Neural progenitor cell (in vitro differentiated cells): ENCODE measurements around the gene TMEM117. TPM values are rescaled to one million over a fixed set of nuclear protein-coding genes. Genes with fewer than 3 reads are reported as not detected.
A peak's percentile ranks its signal among the peaks of the same experiment; 100 is the strongest.

Source experiments
- DNase-seq: peaks from one replicate; pipeline ENCODE4 v3.0.0-alpha.2; 2016; ENCODE audit warnings: low spot score
- H2AFZ ChIP-seq: fragments of 200-600 bp; sonication (generic); replicated peaks from 2 replicates; pipeline ENCODE4 v1.6.1; 2016; ENCODE audit warnings: antibody characterized with exemption
- H3F3A ChIP-seq: fragments of 200-600 bp; sonication (generic); 2 replicates; pipeline ENCODE4 v1.6.1; 2016; ENCODE audit warnings: antibody characterized with exemption, low read depth
- H3K27ac ChIP-seq: fragments of 200-600 bp; sonication (generic); 2 replicates; pipeline ENCODE4 v1.5.1; 2016; ENCODE audit warnings: mild to moderate bottlenecking
- H3K27me3 ChIP-seq: fragments of 200-600 bp; sonication (generic); 2 replicates; pipeline ENCODE4 v1.6.1; 2016; ENCODE audit warnings: mild to moderate bottlenecking, moderate library complexity
- H3K36me3 ChIP-seq: fragments of 200-600 bp; sonication (generic); 2 replicates; pipeline ENCODE4 v1.5.1; 2016
- H3K4me1 ChIP-seq: fragments of 200-600 bp; sonication (generic); 2 replicates; pipeline ENCODE4 v1.6.1; 2016; ENCODE audit warnings: mixed run types
- H3K4me2 ChIP-seq: fragments of 200-600 bp; sonication (generic); 2 replicates; pipeline ENCODE4 v1.6.1; 2016
- H3K4me3 ChIP-seq: fragments of 200-600 bp; sonication (generic); 2 replicates; pipeline ENCODE4 v1.5.1; 2016
- H3K79me2 ChIP-seq: fragments of 200-600 bp; sonication (generic); 2 replicates; pipeline ENCODE4 v1.6.1; 2016; ENCODE audit warnings: low read depth
- H3K9ac ChIP-seq: fragments of 200-600 bp; sonication (generic); 2 replicates; pipeline ENCODE4 v1.6.1; 2016
- H3K9me3 ChIP-seq: fragments of 200-600 bp; sonication (generic); 2 replicates; pipeline ENCODE4 v1.5.1; 2016; ENCODE audit warnings: low read depth
- H4K20me1 ChIP-seq: fragments of 200-600 bp; sonication (generic); 2 replicates; pipeline ENCODE4 v1.6.1; 2016; ENCODE audit warnings: low read depth
- H3K27ac Mint-ChIP-seq: 3 replicates; pipeline ENCODE4 v1.8.0; 2021; ENCODE audit warnings: mixed read lengths
- H3K27me3 Mint-ChIP-seq: 2 replicates; pipeline ENCODE4 v1.8.0; 2022; ENCODE audit warnings: low read depth, mild to moderate bottlenecking, inconsistent platforms, moderate library complexity, mixed read lengths; ENCODE audit not compliant: insufficient read depth
- H3K36me3 Mint-ChIP-seq: 3 replicates; pipeline ENCODE4 v1.8.0; 2021; ENCODE audit warnings: mixed read lengths
- H3K4me1 Mint-ChIP-seq: 3 replicates; pipeline ENCODE4 v1.8.0; 2021; ENCODE audit warnings: mixed read lengths
- H3K4me3 Mint-ChIP-seq: 3 replicates; pipeline ENCODE4 v1.8.0; 2021; ENCODE audit warnings: mild to moderate bottlenecking, moderate library complexity, mixed read lengths
- H3K9me3 Mint-ChIP-seq: 3 replicates; pipeline ENCODE4 v1.8.0; 2020; ENCODE audit warnings: mixed read lengths
- CTCF ChIP-seq: fragments of 200-600 bp; sonication (generic); IDR thresholded peaks from 2 replicates; pipeline ENCODE4 v1.5.1; 2017; ENCODE audit warnings: antibody characterized with exemption, mild to moderate bottlenecking
- EZH2 ChIP-seq: fragments of 200-600 bp; sonication (generic); IDR thresholded peaks from 2 replicates; pipeline ENCODE4 v1.6.1; 2017; ENCODE audit warnings: antibody characterized with exemption, mild to moderate bottlenecking, moderate library complexity
- EZH2phosphoT487 ChIP-seq: fragments of 200-600 bp; sonication (generic); IDR thresholded peaks from 2 replicates; pipeline ENCODE4 v1.6.1; 2017; ENCODE audit warnings: antibody characterized with exemption
- total RNA-seq: library from RNA; depleted of rRNA; stranded (reverse); fragments of >200 nt; gene quantifications from 2 replicates; pipeline ENCODE4 v1.2.3, GENCODE V29; 2015; ENCODE audit warnings: low replicate concordance

Gene TMEM117
- total RNA-seq, 1 donor from 2014 or later = 1.6 TPM

- Histone ChIP-seq H3K9me3 (no peaks in the 10 kb centered on the region), H3K36me3 (no peaks in the 10 kb centered on the region), H3K4me2 (no peak overlapping the region), H3K4me3 (no peak overlapping the region), H3K27me3 (no peaks in the 10 kb centered on the region), H4K20me1 (no peaks in the 10 kb centered on the region), H3K9ac (no peak overlapping the region), H3K27ac (no peak overlapping the region), H3F3A (no peaks in the 10 kb centered on the region), H3K4me1 (no peaks in the 10 kb centered on the region), H3K79me2 (no peaks in the 10 kb centered on the region), H2AFZ (no peak overlapping the region)
- peaks cover 2% of the 10 kb centered on the region for H3K27me3 Mint-ChIP-seq
- no peak overlapping the region for H3K27ac Mint-ChIP-seq
- no peaks in the 10 kb centered on the region for H3K4me1 Mint-ChIP-seq
- DNase-seq = no peak
- H3K36me3 Mint-ChIP-seq = no peaks in the 10 kb centered on the region
- H3K4me3 Mint-ChIP-seq = no peak overlapping the region
- no peaks in the 10 kb centered on the region for H3K9me3 Mint-ChIP-seq
- TF ChIP-seq EZH2 (no peak), EZH2phosphoT487 (no peak), CTCF (no peak)
Observed at GRCh38 chr12:44225149-44225510, 389.2 kb downstream of the TMEM117 start.

- H3K36me3 Mint-ChIP-seq = no peaks in the 10 kb centered on the region
- Histone ChIP-seq H4K20me1 (no peaks in the 10 kb centered on the region), H3F3A (no peaks in the 10 kb centered on the region), H2AFZ (no peak overlapping the region), H3K9ac (no peak overlapping the region), H3K4me1 (no peaks in the 10 kb centered on the region), H3K27ac (no peak overlapping the region), H3K4me3 (no peak overlapping the region), H3K36me3 (no peaks in the 10 kb centered on the region), H3K4me2 (no peak overlapping the region), H3K9me3 (no peaks in the 10 kb centered on the region), H3K27me3 (no peaks in the 10 kb centered on the region), H3K79me2 (no peaks in the 10 kb centered on the region)
- DNase-seq = no peak
- H3K4me3 Mint-ChIP-seq = no peak overlapping the region
- no peaks in the 10 kb centered on the region for H3K4me1 Mint-ChIP-seq
- TF ChIP-seq EZH2phosphoT487 (no peak), CTCF (no peak), EZH2 (no peak)
- no peaks in the 10 kb centered on the region for H3K27me3 Mint-ChIP-seq
- no peak overlapping the region for H3K27ac Mint-ChIP-seq
- H3K9me3 Mint-ChIP-seq = no peaks in the 10 kb centered on the region
Observed at GRCh38 chr12:44227616-44228015, 391.7 kb downstream of the TMEM117 start.

- no peak overlapping the region for H3K9ac ChIP-seq
- no peak for DNase-seq
- no peaks in the 10 kb centered on the region for H3K4me1 ChIP-seq
- H2AFZ ChIP-seq = no peak overlapping the region
- H3K27me3 ChIP-seq = no peaks in the 10 kb centered on the region
- Mint-ChIP-seq H3K4me1 (no peaks in the 10 kb centered on the region), H3K27ac (no peak overlapping the region), H3K4me3 (no peak overlapping the region), H3K36me3 (no peaks in the 10 kb centered on the region), H3K9me3 (no peaks in the 10 kb centered on the region), H3K27me3 (no peaks in the 10 kb centered on the region)
- no peaks in the 10 kb centered on the region for H4K20me1 ChIP-seq
- TF ChIP-seq EZH2 = no peak
- no peak for TF ChIP-seq CTCF
- no peak for TF ChIP-seq EZH2phosphoT487
- H3K9me3 ChIP-seq = no peaks in the 10 kb centered on the region
- no peak overlapping the region for H3K27ac ChIP-seq
- no peak overlapping the region for H3K4me2 ChIP-seq
- H3F3A ChIP-seq = no peaks in the 10 kb centered on the region
- no peaks in the 10 kb centered on the region for H3K36me3 ChIP-seq
- no peak overlapping the region for H3K4me3 ChIP-seq
- no peaks in the 10 kb centered on the region for H3K79me2 ChIP-seq
Observed at GRCh38 chr12:44229846-44230245, 394.0 kb downstream of the TMEM117 start.

GRCh38 chr12:44235674-44236073, 399.8 kb downstream of the TMEM117 start:
- Histone ChIP-seq H3K4me3 (no peak overlapping the region), H3K79me2 (no peaks in the 10 kb centered on the region), H3K27me3 (no peaks in the 10 kb centered on the region), H3K9ac (no peak overlapping the region), H3K36me3 (no peaks in the 10 kb centered on the region), H2AFZ (peak overlapping the region; percentile 26), H3K9me3 (no peaks in the 10 kb centered on the region), H4K20me1 (no peaks in the 10 kb centered on the region), H3K27ac (no peak overlapping the region), H3K4me2 (no peak overlapping the region), H3K4me1 (no peaks in the 10 kb centered on the region), H3F3A (no peaks in the 10 kb centered on the region)
- H3K4me3 Mint-ChIP-seq = no peak overlapping the region
- TF ChIP-seq EZH2phosphoT487 = no peak
- TF ChIP-seq CTCF = no peak
- TF ChIP-seq EZH2 = no peak
- no peaks in the 10 kb centered on the region for H3K4me1 Mint-ChIP-seq
- H3K36me3 Mint-ChIP-seq = no peaks in the 10 kb centered on the region
- DNase-seq = no peak
- no peaks in the 10 kb centered on the region for H3K27me3 Mint-ChIP-seq
- H3K9me3 Mint-ChIP-seq = no peaks in the 10 kb centered on the region
- no peak overlapping the region for H3K27ac Mint-ChIP-seq
